Activated T-cell treated with anti-CD3 and anti-CD28 coated beads, Interleukin-2, amount 50 U/mL, for 48 hours (primary cell): Measurements from ENCODE around the gene ITGB1.
"Not testable (repeated sequence)": the region's sequence is repeated elsewhere in the genome, so short reads cannot be mapped to it uniquely, and the experiment has no call there.

Source experiments
- DNase-seq, 2 experiments: peaks; one replicate each; pipeline ENCODE4 v3.0.0-alpha.2; 2020

Gene ITGB1

GRCh38 chr10:32980242-32980557, 22.2 kb upstream of the ITGB1 start:
- DNase-seq, result no peak

DNA sequence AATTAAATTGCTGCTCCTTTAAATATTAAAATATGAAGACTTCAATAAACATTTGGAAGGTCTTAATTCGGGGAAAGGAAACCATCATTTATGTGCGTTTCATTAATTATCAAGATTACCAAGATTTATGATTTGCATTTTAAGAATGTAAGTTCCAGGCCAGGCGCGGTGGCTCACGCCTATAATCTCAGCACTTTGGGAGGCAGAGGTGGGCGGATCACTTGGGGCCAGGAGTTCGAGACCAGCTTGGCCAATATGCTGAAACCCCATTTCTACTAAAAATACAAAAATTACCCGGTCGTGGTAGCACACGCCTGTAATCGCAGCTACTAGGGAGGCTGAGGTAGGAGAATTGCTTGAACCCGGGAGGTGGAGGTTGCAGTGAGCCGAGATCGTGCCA, 21.7 kb upstream of the ITGB1 start:
- DNase-seq, result not testable (repeated sequence)

- DNase-seq, result no peak
These were observed 21.0 kb upstream of the ITGB1 start for GRCh38 chr10:32979041-32979440.

- not testable (repeated sequence) for DNase-seq
These were observed 20.1 kb upstream of the ITGB1 start for GRCh38 chr10:32977846-32978809.

GRCh38 chr10:32976338-32976737, 18.3 kb upstream of the ITGB1 start:
- no peak for DNase-seq

- DNase-seq, result no peak
These were observed 14.9 kb upstream of the ITGB1 start for GRCh38 chr10:32972929-32973328.

DNA sequence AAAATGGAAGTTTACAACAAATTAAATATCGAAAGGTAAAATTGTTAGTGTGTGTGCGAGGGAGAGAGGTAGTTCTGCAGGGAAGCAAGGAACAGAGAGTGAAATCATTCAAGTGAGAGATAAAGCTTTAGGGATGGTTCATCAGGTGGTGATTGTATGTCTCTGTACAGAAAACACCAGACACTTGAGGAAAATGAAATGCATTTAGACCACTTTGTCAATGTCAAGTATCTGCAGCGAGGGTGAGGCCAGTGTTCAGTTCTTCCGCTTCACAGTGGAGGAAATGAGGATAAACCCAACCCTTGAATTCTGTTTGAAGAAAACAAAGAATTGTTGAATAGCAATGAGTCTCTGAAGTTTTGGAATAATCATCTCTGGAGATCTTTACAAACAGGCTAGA, 14.4 kb upstream of the ITGB1 start:
- DNase-seq, result no peak

DNA sequence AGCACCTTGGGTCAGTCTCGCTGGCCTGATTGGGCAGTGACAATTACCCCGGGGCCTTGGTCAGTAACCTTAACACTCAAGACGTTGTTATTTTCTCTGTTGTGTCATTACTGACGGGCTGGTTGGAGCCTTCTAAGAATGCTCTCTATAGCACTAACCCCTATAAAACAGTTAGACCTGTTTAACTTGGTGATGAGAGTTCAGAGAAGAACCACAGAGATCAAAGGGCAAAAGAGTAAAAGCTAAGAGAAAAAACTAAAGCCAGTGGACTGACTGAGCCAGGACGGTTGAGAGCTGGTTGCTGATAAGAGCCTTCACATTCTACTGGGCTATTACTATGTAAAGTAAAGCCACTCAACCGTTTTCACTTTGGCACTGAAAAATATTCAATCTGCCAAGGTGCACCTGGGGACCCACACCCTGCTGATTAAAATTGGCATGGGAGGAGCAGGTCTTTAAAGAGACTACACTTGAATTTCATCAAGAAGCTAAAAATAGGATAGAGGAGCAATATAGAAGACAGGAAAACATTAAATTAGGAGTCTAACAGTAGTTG, 13.6 kb upstream of the ITGB1 start:
- no peak for DNase-seq

DNA sequence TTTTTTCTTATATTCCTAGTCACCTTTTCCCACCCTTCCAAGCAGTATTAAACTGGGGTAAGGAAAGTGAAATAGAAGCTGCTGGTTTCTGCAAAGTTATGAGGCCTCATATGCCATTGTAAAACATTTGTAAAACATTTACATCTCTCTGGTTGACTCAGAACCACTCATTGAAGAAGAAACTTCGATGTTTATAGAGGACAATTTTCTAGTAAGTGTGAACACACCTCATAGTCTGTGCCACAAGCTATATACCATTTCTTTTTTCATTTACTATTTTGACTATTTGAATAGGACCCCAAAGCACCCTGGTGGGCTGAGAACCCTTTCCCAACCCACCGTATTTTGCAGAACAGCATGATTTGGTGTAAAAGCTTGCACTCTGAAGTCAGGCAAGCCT, 12.9 kb upstream of the ITGB1 start:
- DNase-seq, result no peak

- DNase-seq, result no peak
These were observed 6.2 kb upstream of the ITGB1 start for GRCh38 chr10:32964270-32964669.

DNA sequence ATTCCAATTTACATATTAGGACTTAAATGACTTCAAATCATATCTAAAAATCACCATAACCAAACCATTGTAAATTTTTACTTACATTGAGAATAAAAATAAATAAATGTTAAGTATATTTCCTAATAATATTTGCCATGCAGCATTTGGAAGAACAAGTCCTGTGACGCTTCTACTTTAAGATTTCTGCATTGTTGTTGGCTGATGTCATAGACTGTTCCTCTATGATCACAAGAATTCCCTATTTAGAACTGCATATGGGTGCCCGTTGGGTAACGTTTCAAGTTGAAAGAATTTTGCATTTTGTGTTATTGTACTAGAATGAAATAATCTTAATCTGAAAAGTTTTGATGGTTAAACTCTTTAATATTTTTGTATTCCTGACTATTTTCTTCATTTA, 5.1 kb upstream of the ITGB1 start:
- DNase-seq, result no peak

- no peak for DNase-seq
These were observed 4.5 kb upstream of the ITGB1 start for GRCh38 chr10:32962521-32962920.

DNA sequence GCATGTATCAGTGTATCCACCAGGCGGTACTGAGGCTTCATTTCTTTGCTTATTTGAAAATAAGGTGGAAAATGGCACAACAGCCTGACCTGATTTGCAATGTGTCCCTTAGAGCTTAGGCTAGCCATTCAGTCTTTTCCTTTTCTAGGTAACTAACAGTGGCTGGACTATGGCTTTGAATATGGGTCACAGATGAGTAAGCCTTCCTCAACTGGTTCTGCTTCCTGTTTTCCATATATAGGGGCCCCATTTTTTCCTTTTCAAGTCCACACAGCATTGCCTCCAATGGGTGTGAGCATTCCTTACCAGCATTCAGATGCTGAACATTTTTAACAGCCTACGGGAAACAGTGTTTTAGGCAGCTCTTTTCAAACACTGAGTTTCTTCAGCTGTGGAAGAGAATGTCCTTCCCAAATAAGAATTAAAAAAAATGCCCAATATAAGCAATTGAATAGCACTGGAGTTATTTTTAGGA, 3.9 kb upstream of the ITGB1 start:
- DNase-seq, result no peak

DNA sequence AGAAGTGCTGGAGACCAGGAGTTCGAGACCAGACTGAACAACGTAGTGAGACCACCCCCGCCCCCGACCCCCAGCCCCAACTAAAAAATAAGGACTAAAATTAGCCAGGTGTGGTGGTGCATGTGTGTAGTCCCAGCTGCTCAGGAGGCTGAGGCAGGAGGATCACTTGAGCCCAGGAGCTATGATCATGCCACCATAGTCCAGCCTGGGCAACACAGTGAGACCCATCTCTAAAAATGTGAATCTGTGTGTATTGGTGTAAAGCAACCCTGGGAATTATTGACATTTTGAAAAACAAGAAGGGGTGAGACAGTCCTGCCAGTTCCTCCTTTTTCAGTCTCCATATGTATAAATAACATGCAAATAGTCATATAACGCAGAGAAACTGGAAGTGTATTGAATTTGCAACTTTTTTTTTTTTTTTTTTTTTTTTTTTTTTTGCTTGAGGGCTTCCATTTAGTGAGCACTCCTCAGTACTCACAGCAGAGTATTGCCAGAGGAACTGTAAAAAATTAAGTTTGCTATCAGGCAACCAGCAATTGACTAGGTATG, 3.4 kb upstream of the ITGB1 start:
- DNase-seq, result no peak

GRCh38 chr10:32960022-32960421, 2.0 kb upstream of the ITGB1 start:
- no peak for DNase-seq

GRCh38 chr10:32959006-32959920, 1.2 kb upstream of the ITGB1 start:
- peak; percentile 35 to 50 for DNase-seq

- DNase-seq, result peak; percentile 61 to 68
These were observed 517 bp downstream of the ITGB1 start for GRCh38 chr10:32957341-32958084.

DNA sequence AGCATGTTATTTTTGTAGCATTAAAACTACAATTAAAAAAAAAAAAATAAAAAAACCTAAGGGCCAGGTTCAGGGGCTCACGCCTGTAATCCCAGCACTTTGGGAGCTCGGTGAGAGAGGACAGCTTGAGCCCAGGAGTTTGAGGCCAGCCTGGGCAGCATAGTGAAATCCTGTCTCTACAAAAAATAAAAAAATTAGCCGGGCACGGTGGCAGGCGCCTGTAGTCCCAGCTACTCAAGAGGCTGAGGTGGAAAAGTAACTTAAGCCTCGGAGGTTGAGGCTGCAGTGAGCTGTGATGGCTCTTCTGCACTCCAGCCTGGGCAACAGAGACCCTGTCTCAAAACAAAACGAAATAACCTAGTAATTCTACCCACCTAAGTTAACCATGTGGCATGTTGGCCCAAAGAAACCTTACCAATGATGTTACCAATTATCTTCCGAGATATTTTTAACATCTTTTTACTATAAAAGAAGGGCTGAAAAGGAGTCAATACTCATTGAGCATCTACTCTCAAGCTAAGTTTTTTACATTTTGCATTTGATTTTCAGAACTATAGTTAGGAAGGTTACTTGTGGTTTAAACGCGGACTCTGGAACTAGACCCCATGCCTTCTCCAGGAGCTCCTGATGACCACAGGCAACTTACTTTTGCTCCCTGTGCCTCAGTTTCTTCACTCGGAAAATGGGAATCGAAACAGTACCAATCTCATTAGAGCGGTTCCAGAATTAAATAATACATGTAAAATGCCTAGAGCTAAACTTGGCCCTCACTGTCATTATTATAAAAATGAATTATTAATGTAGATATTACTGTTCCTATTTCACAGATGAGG, 1.4 kb downstream of the ITGB1 start:
- DNase-seq, result no peak

DNA sequence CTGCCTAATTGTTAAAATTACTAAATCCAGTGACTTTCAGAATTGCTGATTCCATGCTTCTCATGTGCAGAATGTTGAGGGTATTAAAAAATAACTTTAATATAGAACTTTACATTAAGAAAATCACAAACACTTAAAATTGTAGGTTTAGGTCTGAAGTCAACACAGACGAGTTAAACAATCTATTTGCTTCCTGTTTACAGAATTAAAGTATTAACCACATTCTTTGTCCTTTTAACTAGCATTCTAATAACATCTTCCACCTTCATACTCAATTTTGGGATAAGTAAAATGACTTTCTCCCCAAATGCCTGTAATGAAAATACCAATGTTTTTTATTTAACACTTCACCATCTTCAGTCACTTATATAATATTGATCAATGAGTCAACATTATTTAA, 2.2 kb downstream of the ITGB1 start:
- DNase-seq, result no peak

GRCh38 chr10:32955299-32955772, 2.7 kb downstream of the ITGB1 start:
- no peak for DNase-seq
